HepG2 (cell line): ENCODE results near the gene EXOSC7.

Experiments used
- CTCF ChIP-seq: sonication (generic); formaldehyde crosslinking; IDR thresholded peaks from 2 replicates; pipeline ENCODE4 v1.5.0; 2020; ENCODE audit warnings: mild to moderate bottlenecking, missing genetic modification reagents, moderate library complexity
- NR2F1 ChIP-seq, 2 experiments: fragments of 450-650 bp in 1 of 2; formaldehyde crosslinking in 1 of 2; IDR thresholded peaks; 2 replicates each; pipeline versions ENCODE4 v1.5.0 to v1.6.1; 2016 to 2020; ENCODE audit warnings: mild to moderate bottlenecking in 1 of 2, missing compliant biosample characterization in 1 of 2, missing genetic modification reagents in 1 of 2, moderate library complexity in 1 of 2

GRCh38 chr3:44981220-44981619 lies 5.2 kb downstream of the EXOSC7 start:
- TF ChIP-seq CTCF (CRISPR knock-in tag) (no peak), NR2F1 (CRISPR knock-in tag; IDR thresholded peaks at IDR 0.05) (no peak)
